SK-N-MC (cell line): Measurements from ENCODE around the gene MACROD2.

Experiments used
- EZH2 ChIP-seq: fragments of 200-600 bp; sonication (generic); IDR thresholded peaks from one replicate; pipeline ENCODE4 v1.6.1; 2017; ENCODE audit warnings: antibody characterized with exemption
- POLR2AphosphoS5 ChIP-seq: IDR thresholded peaks from 2 replicates; pipeline ENCODE4 v1.6.1; 2012; ENCODE audit warnings: mild to moderate bottlenecking, low read depth, low read length, borderline replicate concordance

DNA sequence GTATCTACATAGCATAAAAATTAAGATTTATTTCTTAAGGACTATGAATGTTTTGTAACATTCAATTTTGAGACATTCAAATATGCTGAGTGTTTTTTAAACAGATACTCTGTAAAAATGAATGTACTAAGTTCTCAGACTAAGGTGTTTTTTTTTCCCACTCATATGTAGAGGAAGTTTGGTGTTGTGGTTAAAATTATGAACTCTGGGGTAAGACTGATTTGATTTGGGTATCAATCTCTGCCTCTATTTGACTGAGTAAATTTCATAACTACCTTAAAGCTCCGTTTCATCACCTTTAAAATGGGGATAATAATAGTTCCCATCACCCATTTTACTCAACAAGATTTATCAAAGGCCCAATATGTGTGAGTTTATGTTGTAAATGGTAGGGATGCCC is 728.7 kb downstream of the MACROD2 start:
- TF ChIP-seq EZH2 (no peak), POLR2AphosphoS5 (no peak)
